ENCODE measurements around the gene OSM.

The OSM gene

DNA sequence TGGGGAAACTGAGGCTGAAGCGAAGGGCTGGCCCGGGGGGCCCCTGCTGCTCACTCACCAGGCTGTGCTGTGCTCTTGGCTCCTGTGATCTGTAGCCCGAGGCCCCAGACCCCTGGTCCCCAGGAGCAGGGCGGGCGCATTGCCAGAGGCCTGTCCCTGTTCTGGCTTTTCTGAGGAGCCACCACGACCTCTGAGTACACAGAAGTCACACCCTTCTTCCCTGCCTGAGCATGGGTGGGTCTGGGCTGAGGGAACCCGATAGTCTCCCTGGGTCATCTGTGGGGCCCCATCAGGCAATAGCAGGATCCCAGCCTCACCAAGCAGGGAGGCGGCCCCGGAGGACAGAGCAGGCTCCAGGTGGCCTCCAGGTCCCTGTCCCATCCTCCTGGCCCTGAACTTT is 17.5 kb upstream of the OSM start:
- no peak for DNase-seq

GRCh38 chr22:30283342-30283741 is 16.7 kb upstream of the OSM start:
- no peak for DNase-seq

- no peak for DNase-seq
These were observed 16.0 kb upstream of the OSM start for GRCh38 chr22:30282616-30283046.

DNA sequence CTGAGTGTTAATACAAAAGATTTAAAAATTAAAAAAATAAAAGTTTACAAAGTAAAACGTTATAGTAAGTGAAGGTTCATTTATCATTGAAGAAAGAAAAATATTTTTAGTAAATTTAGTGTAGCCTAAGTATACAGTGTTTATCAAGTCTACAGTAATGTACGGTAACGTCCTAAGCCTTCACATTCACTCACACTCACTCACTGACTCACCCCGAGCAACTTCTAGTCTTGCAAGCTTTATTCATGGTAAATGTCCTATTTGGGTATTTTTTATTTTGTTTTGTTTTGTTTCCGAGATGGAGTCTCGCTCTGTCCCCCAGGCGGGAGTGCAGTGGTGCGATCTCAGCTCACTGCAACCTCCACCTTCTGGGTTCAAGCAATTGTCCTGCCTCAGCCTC is 13.9 kb upstream of the OSM start:
- DNase-seq, result no peak

GRCh38 chr22:30279932-30280331 is 13.3 kb upstream of the OSM start:
- no peak for DNase-seq

DNA sequence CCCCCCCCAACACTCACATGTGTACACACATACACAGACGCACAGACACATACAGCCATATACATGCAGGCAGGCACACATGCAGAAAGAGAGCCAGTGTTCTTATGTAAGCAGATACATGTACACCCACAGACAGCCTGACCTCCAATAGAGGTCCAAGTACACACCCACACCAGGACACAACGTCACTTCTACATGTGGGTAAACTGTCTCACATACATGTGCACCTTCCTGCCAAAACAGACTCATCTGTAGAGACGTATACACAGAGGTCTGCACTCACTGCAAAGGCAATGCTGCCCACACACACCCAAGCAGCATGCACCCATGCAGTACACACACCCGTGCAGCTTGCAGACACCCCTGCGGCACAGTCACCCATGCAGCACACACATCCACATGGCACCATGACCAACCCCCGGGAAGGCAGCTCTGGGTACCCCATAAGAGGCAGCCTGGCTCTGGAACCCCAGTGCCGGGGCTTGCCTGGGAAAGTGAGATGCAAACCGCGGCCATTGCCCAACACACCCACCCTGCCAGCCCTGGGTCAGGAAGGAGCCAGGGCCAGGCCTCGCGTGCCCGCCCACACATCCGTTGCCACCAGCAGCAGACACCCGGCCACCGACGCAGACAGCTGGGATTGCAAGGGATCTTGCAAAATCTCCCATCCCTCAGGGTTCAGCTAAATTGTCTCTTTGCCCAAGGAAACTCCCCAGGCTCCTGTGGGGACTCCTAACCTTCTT is 12.6 kb upstream of the OSM start:
- DNase-seq, result no peak

GRCh38 chr22:30277547-30278344 is 11.1 kb upstream of the OSM start:
- DNase-seq, result no peak

- DNase-seq, result no peak
These were observed 9.4 kb upstream of the OSM start for GRCh38 chr22:30276039-30276438.

DNA sequence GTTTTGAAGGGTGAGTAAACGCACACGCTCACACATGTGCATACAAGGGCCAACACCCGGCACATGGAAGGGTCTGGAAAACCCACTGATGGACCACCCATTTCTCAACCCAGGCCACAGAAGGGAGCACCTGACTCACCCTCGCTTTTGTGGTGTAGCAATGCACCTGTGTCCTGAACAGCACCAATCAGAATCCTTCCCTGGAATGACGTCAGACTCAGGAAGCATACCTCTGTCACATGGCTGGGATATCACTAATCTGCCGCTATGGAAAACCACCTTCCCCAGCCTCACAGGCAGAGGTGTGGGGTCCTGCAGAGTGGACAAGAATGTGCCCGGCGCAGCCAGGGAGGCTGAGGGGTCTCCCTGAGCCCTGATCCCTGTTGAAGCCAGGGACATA is 9.0 kb upstream of the OSM start:
- DNase-seq, result no peak

DNA sequence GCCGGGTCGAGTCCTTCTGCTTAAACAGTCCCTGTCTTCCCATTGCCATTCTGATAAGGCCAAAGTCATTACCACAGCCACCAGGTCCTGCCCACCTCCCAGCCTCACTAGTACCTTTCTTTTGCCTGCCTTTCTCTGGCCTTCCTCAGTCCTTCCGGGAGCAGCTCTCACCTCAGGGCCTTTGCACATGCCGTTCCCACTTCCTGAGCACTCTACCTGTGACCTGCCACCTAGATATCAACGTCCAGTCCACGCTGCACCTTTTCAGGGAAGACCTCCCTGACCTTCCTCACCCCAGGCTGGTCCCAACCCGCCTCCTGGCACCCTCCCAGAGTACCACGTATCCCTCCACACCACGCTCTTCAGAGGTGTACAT is 7.8 kb upstream of the OSM start:
- DNase-seq, result no peak

- no peak for DNase-seq
These were observed 7.2 kb upstream of the OSM start for GRCh38 chr22:30273711-30274436.

GRCh38 chr22:30272781-30273601 is 6.3 kb upstream of the OSM start:
- no peak for DNase-seq

DNA sequence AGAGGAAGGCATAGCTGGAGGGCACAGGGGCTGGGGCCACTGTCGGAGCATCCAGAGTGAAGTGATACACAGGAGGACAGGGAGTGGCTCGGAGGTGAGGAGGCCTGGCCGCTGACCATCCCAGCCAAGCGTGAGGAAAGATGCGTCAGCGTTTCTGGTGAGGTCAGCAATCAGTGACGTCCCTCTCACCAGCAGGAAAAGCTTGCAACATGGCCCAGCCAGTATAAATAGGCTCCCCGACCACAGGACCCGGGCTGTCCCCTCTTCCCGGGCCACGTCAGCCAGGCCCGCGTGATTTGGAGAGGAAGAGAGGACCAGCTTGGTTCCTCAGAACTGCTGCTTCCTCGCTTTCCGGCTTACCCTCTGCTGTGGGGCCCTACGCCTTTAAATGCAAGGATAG is 4.2 kb upstream of the OSM start:
- DNase-seq, result no peak

DNA sequence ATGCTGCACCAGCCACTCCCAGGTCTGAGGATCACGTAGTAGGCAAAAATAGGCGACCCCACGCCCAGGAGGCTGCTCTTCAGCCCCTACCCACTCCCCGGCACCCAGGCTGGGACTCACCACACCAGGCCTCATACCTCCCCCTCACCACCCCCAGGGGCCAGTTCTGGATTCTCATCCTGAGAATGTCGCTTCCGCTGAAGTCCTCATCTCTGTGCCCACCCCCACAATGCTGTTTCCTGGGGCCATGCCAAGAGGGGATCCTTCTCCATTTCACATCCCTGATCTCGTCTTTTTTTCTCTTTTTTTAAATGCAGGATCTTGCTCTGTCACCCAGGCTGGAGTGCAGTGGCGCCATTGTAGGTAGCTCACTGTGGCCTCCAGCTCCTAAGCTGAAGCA is 1.7 kb upstream of the OSM start:
- no peak for DNase-seq

DNA sequence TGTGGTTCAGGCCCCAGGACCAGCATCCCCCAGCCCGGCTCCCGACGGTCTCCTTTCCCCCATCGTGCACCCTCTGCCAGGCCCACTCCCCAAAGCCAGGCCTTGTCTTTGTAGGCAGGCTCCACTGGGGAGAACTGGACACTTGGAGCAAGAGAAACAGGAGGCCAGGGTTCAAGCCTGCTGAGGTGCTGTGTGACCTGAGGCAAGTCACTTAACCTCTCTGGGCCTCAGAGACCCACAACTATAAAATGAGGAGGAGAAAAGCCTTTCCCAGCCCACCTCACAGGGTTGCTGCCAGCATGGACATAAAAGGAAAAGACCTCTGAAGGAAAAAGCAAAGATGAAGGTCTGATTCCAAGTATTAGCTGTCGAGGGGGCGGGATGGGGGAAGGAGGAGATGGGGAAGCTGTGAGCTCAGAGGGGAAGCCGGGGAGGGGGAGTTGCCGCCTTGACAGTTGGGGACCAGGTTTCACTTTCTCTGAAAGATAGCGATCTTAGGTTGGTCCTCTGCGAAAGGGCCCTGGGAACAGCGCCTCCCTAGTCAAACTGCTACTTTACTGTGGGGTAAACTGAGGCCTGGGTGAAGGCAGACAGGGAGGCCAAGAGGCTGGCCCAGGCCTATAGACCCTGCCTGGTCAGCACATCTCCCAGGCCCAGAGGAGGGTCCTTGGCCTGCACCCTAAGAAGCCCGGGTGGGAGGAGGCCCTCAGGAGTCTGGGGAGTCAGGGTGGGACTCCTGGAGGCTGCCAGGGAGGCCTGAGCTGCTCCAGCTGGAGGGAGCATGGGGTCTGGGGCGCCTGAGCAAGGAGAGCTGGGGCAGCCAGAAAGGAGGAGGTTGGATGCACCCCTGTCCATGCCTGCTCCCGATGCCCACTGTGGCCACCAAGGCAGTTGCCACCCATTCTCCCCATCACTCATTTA is 991 bp upstream of the OSM start:
- DNase-seq, result no peak

DNA sequence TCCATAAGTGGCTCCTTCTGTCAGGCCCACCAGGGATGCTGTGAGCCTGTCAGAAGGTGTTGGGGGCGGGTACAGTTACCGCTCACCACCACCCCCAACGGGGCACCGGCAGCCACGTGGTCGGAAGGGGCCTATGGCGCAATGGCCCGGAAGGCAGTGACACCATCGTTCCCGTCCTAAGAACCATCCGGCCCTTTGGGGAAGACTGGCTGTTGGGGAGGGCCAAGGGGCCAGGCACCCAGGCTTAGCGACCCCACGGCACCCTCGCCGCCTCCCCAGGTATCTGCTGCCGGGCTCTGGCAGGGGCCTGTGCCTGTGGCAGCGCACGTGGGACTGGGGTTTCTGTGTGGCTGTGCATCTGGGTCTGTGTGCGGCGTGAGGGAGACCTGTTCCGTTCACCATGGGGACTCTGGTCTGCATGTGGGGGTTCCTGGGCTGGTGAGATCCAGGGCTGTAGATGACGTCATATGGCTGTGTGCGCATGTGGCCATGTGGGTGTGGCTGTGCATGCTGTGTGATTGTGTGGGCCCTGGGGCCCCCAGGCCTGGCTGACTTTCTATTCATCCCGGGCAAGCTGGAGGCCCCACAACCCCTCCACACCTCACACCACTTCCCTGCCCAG is 717 bp downstream of the OSM start:
- DNase-seq, result no peak

DNA sequence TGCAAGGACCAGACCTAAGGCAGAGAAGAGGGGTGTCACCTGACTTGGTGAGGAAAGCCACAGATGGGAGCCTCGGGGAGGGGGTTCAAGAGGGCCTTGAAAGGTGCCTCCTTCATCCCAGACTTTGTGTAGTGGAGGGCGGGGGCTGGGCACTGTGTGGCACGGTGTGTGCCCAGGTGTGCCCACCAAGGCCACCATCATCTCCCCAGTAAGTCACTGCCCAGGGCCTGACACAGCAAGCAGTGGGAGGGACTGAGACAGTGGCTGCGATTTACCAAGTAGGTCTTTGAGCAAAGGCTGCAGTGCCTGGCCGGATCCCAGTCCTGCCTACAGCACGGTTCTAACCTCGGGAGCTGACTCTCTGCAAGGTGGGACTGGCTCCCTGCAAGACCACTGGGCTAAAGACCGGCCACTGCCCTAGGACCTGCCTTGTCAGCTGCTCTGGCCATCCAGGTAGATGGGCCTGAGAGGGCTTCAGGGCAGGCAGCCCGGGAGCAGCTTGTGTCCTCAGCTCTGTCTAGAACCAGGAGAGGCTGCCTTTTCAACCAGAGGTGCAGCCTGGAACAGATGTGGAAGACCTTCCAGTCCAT is 1.4 kb downstream of the OSM start:
- no peak for DNase-seq

- DNase-seq, result no peak
These were observed 2.8 kb downstream of the OSM start for GRCh38 chr22:30263883-30264282.

- peak; percentile 45 for DNase-seq
These were observed 3.5 kb downstream of the OSM start for GRCh38 chr22:30262917-30263741.

- DNase-seq, result no peak
These were observed 4.5 kb downstream of the OSM start for GRCh38 chr22:30262112-30262511.
